Caco-2 (cell line): ENCODE measurements around the gene KATNAL1. TPM values are rescaled to one million over a fixed set of nuclear protein-coding genes. Genes with fewer than 3 reads are reported as not detected.

Experiments
- BruUV-seq: library from RNA; stranded (reverse); fragments of 400-500 nt; replicated peaks from 2 replicates; lab custom pipeline; 2021; lab: Mats Ljungman, UMichigan
- CTCF ChIA-PET: fragments of 300-600 bp; sonication (Branson Sonifier 250); formaldehyde crosslinking; loops from one replicate; lab custom pipeline; 2022; ENCODE audit warnings: antibody characterized with exemption; lab: Charles Lee
- POLR2A ChIA-PET: fragments of 300-600 bp; sonication (Branson Sonifier 250); formaldehyde crosslinking; loops from one replicate; lab custom pipeline; 2022; ENCODE audit warnings: antibody characterized with exemption; lab: Charles Lee
- DNase-seq, 2 experiments: peaks; one replicate each; pipeline versions ENCODE4 v3.0.0 to v3.0.0-alpha.2; 2020 to 2022
- H3K27me3 ChIP-seq: replicated peaks from 2 replicates; pipeline ENCODE4 v1.6.0; 2011; ENCODE audit warnings: low read length; ENCODE audit not compliant: control insufficient read depth, insufficient read depth
- H3K36me3 ChIP-seq: 2 replicates; pipeline ENCODE4 v1.5.1; 2011; ENCODE audit warnings: low read length; ENCODE audit not compliant: control insufficient read depth, insufficient read depth
- H3K4me1 ChIP-seq: fragments of 250-450 bp; sonication (Bioruptor Pico); 2 replicates; pipeline ENCODE4 v1.5.1; 2020; ENCODE audit warnings: mild to moderate bottlenecking
- H3K4me3 ChIP-seq: 2 replicates; pipeline ENCODE4 v1.5.1; 2011; ENCODE audit warnings: low read depth, mild to moderate bottlenecking, control low read depth, low read length
- H3K9me3 ChIP-seq: fragments of 250-450 bp; sonication (Bioruptor Pico); 2 replicates; pipeline ENCODE4 v1.5.1; 2020; ENCODE audit warnings: mild to moderate bottlenecking, moderate library complexity
- H3K27ac Mint-ChIP-seq: one replicate; pipeline ENCODE4 v1.8.0; 2022; ENCODE audit warnings: mixed read lengths; ENCODE audit not compliant: unreplicated experiment
- H3K27me3 Mint-ChIP-seq: one replicate; pipeline ENCODE4 v1.8.0; 2022; ENCODE audit warnings: mixed read lengths; ENCODE audit not compliant: insufficient read depth, unreplicated experiment
- H3K36me3 Mint-ChIP-seq: one replicate; pipeline ENCODE4 v1.8.0; 2022; ENCODE audit warnings: mild to moderate bottlenecking, mixed read lengths; ENCODE audit not compliant: insufficient read depth, unreplicated experiment
- H3K4me1 Mint-ChIP-seq: one replicate; pipeline ENCODE4 v1.8.0; 2022; ENCODE audit warnings: low read depth, mixed read lengths; ENCODE audit not compliant: unreplicated experiment
- H3K4me3 Mint-ChIP-seq: one replicate; pipeline ENCODE4 v1.8.0; 2022; ENCODE audit warnings: mild to moderate bottlenecking, moderate library complexity, mixed read lengths; ENCODE audit not compliant: unreplicated experiment
- H3K9me3 Mint-ChIP-seq: one replicate; pipeline ENCODE4 v1.8.0; 2022; ENCODE audit warnings: mixed read lengths; ENCODE audit not compliant: unreplicated experiment
- intact Hi-C: fragments of 100-400 bp; cut with micrococcal nuclease; formaldehyde crosslinking; loops from one replicate; pipeline ENCODE4 v1.10.0; 2022; ENCODE audit not compliant: unreplicated experiment
- total RNA-seq: library from RNA; stranded (reverse); gene quantifications from 2 replicates; pipeline ENCODE4 v1.2.3, GENCODE V29; 2022
- TF ChIP-seq, protein P1 (sequence below), 2 experiments: fragments of 200-600 bp in 1 of 2; IDR thresholded peaks; 1 replicate in 1 of 2; 2 replicates in 1 of 2; pipeline versions ENCODE4 v1.5.1 to v1.8.0; 2011 to 2022; ENCODE audit warnings: antibody characterized with exemption in 1 of 2, control low read depth in 1 of 2, inconsistent platforms in 1 of 2, low read depth in 1 of 2, low read length in 1 of 2, mild to moderate bottlenecking in 1 of 2, moderate library complexity in 1 of 2; ENCODE audit not compliant: insufficient read depth in 1 of 2, severe bottlenecking in 1 of 2, unreplicated experiment in 1 of 2

The KATNAL1 gene
- total RNA-seq, 1 experiment from 2014 or later: 8.1 TPM

DNA sequence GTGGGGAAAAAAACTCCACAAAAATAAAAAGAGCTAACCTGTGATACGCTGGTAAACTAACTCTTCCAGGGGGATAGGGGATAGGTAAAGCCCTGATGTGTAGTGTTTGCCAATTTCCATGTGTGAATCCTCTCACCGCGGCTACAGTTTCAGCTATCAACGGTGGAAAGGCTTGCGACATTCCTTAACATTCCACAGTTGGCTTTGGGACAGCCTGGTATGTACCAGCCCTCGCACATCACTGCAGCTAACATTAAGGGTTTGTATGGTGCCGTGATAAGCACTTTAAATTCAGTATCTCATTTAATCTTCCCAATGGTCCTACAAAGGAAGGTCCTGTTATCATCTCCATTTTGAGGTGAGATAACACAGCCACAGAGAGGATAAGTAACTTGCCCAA is 112.4 kb downstream of the KATNAL1 start:
- TF ChIP-seq, protein P1, sequence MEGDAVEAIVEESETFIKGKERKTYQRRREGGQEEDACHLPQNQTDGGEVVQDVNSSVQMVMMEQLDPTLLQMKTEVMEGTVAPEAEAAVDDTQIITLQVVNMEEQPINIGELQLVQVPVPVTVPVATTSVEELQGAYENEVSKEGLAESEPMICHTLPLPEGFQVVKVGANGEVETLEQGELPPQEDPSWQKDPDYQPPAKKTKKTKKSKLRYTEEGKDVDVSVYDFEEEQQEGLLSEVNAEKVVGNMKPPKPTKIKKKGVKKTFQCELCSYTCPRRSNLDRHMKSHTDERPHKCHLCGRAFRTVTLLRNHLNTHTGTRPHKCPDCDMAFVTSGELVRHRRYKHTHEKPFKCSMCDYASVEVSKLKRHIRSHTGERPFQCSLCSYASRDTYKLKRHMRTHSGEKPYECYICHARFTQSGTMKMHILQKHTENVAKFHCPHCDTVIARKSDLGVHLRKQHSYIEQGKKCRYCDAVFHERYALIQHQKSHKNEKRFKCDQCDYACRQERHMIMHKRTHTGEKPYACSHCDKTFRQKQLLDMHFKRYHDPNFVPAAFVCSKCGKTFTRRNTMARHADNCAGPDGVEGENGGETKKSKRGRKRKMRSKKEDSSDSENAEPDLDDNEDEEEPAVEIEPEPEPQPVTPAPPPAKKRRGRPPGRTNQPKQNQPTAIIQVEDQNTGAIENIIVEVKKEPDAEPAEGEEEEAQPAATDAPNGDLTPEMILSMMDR (IDR thresholded peaks at IDR 0.05; ENCODE audit: insufficient read depth in 1 of 2, low read depth in 1 of 2, low read length in 1 of 2, severe bottlenecking in 1 of 2, unreplicated experiment in 1 of 2): no peak
- Mint-ChIP-seq H3K27ac (no peak overlapping the region), H3K4me3 (no peak overlapping the region), H3K27me3 (no peaks in the 10 kb centered on the region), H3K9me3 (no peaks in the 10 kb centered on the region), H3K36me3 (no peaks in the 10 kb centered on the region), H3K4me1 (no peaks in the 10 kb centered on the region)
- Histone ChIP-seq H3K27me3 (no peaks in the 10 kb centered on the region), H3K4me1 (no peaks in the 10 kb centered on the region), H3K9me3 (no peaks in the 10 kb centered on the region), H3K4me3 (no peak overlapping the region), H3K36me3 (no peaks in the 10 kb centered on the region)
- BruUV-seq: no TSS peak
- DNase-seq: no peak
- ChIA-PET POLR2A (no interaction called here), CTCF (no interaction called here)
- intact Hi-C loops: no loop called here

- ChIA-PET CTCF (interaction anchor here (0.7 kb wide), 1 partner anchor 25 kb away, joined by 3 read pairs; no protein-coding TSS in a partner anchor), POLR2A (no interaction called here)
- Mint-ChIP-seq H3K27me3 (no peaks in the 10 kb centered on the region), H3K4me3 (no peak overlapping the region), H3K9me3 (no peaks in the 10 kb centered on the region), H3K4me1 (no peaks in the 10 kb centered on the region), H3K36me3 (no peaks in the 10 kb centered on the region), H3K27ac (no peak overlapping the region)
- Histone ChIP-seq H3K9me3 (no peaks in the 10 kb centered on the region), H3K4me1 (no peaks in the 10 kb centered on the region), H3K36me3 (no peaks in the 10 kb centered on the region), H3K4me3 (no peak overlapping the region), H3K27me3 (no peaks in the 10 kb centered on the region)
- DNase-seq: no peak
- TF ChIP-seq, protein P1 (IDR thresholded peaks at IDR 0.05; ENCODE audit: insufficient read depth in 1 of 2, low read depth in 1 of 2, low read length in 1 of 2, severe bottlenecking in 1 of 2, unreplicated experiment in 1 of 2): no peak
- intact Hi-C loops: no loop called here
- no TSS peak for BruUV-seq
Measured at GRCh38 chr13:30193279-30194234, 113.8 kb downstream of the KATNAL1 start.

- ChIA-PET CTCF (no interaction called here), POLR2A (no interaction called here)
- no peak for DNase-seq
- Histone ChIP-seq H3K4me1 (no peaks in the 10 kb centered on the region), H3K36me3 (no peaks in the 10 kb centered on the region), H3K27me3 (no peaks in the 10 kb centered on the region), H3K9me3 (no peaks in the 10 kb centered on the region), H3K4me3 (no peak overlapping the region)
- Mint-ChIP-seq H3K27ac (no peak overlapping the region), H3K36me3 (no peaks in the 10 kb centered on the region), H3K4me1 (no peaks in the 10 kb centered on the region), H3K27me3 (no peaks in the 10 kb centered on the region), H3K4me3 (no peak overlapping the region), H3K9me3 (no peaks in the 10 kb centered on the region)
- TF ChIP-seq, protein P1 (IDR thresholded peaks at IDR 0.05; ENCODE audit: insufficient read depth in 1 of 2, low read depth in 1 of 2, low read length in 1 of 2, severe bottlenecking in 1 of 2, unreplicated experiment in 1 of 2): no peak
- intact Hi-C loops: no loop called here
- BruUV-seq: no TSS peak
Measured at GRCh38 chr13:30192320-30193093, 114.8 kb downstream of the KATNAL1 start.
